ENCODE data around the gene DPCD.
"Not testable (repeated sequence)": the region's sequence is repeated elsewhere in the genome, so short reads cannot be mapped to it uniquely, and the experiment has no call there.

The DPCD gene

DNA sequence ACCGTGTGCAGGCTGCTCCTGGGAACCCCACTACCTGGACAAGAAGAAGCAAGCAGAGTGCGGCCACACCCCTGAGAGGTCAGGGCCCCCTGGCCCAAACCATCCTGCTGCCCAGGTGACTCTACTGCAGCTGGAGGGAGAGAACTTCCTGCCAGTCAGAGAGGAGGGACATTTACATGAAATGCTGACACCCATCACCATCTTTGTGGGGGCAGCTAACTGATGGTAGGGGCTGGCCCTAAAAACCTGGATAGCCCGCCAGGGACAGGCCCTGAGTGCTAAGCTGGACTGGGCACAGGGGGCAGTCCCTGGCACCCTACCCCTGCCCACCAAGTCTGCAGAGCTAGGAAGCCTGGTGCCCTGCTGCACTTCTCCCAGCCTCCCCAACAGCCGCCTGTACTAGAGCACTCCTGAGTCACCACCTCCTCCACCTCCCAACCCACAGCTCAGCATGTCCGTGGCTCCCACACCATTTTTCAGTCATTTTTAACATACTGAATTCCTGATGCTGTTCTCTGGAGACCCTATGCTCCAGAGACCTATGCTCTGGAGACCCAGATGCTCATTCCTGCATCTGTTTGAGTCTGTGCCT lies 27.5 kb downstream of the DPCD start:
- H3K27ac ChIP-seq: no peak overlapping the region
- no peak overlapping the region for H3K4me3 ChIP-seq

DNA sequence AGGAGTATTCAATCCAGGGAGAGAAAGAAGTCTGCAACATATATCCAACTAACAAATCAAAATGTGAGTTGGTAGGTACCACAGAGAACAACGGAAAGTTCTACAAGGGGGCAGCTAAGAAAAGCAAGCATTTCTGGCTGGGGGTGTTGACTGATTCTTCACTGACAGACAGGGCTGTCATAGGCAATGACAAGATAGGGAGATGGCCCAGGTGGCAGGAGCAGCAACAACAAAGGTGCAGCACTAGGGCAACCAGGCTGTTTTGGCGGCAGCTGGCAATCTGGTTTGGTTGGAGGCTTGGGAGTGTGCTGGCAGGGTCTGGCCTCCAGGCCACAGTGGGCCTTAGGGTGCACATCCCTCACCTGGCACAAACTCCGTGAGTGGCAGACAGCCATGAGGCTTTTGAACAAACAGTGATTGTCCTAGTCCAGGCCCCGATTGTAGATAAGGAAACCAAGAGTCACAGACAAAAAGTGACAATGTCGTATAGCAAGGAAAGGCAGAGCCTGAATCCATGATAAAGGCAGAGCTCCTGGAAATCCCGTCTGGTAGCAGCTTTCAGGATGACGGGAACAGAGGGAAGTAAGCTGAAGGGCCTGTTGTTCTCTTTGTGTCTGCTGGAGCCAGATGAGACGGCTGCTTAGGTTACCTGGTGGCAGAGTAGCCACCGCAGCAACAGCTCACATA lies 28.4 kb downstream of the DPCD start:
- Histone ChIP-seq H3K4me3 (no peak overlapping the region), H3K27ac (peak overlapping the region in 1 of 21 experiments; percentile 24)

DNA sequence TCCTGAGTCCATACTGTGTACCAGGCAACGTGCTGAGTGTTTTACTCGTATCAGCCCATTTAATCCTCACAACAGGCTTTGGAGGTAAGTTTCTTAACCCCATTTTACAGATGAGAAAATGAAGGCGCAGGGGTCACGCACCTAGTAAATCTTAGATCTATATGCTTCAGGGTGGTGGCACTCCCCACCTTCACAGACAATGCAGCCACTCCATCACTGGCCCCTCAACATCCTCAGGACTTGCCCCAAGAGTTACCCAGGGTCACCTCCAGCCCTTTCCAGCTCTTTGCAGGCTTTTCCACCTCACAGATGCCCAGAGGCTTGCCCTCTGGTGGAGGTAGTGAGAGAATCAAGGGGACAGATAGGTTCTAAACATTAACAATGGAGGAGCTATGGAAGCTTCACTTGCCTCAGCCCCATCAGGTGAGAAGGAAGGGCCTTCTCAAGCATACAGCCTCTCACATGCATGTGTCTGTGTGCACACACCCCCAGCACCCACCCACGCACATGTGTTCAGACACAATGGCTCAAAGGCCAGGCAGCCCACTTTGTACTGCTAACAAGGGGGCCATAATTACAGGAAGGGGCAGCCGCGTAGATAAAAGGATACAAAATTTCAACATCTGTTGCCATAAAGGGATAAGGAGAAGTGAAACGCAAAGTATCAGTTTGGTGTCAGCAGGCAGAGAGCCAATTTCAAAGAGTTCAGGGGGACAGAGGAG lies 29.1 kb downstream of the DPCD start:
- Histone ChIP-seq H3K4me3 (no peak overlapping the region), H3K27ac (peak overlapping the region in 1 of 21 experiments; percentile 7)

DNA sequence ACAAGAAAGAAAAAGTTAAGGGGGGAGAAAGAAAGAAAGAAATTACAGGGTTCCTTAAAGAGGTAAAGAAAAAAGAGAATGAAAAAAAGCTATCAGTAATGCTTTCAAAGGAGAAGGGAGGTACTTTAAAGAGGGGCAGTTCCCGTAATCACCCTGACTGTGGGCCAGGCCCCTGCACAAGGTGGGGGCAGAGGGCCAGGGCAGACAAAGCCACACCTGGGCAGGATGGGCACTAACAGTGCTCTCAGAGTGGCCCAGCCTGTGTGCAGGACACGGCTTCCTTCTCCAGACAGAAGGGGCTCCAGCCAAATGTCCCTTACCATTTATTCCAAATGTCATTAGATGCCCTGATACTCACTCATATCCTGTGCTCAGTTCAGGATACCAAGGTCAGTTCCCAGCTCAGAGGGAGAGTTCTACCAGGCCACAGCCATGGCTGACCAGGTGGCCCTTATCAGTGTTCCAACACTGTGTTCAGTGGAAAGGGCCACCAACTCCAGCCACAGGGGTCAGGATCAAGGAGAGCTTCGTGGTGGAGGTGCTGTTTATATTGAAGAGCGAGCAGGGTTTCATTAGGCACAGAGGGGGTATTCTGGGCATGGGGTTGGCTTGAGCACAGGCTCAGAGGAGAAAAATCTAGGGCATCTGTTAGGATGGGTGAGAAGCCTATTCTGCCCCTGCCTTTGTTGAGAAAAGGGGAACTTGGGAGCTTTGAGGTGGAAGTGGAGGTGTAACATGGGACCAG lies 29.9 kb downstream of the DPCD start:
- Histone ChIP-seq H3K27ac (no peak overlapping the region), H3K4me3 (no peak overlapping the region)

DNA sequence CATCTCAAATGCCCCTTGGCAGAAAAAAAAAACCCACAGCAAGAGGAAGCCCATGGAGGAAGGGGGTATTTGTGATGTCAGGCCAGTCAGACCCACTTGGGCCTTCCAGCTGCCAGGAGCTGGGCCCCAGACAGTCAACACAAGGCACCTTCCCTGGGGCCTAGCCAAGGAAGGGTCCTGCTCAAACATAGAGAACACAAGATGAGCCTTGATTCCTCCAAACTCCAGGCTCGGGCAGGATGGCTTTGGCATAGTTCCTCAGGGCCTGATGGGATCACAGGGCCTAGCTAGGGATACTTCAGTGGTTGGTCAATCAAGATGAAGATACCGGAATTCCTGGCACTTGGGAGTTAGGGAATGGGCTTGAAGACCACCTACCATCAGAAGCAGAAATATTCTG lies 30.8 kb downstream of the DPCD start:
- no peak overlapping the region for H3K4me3 ChIP-seq
- H3K27ac ChIP-seq: no peak overlapping the region

DNA sequence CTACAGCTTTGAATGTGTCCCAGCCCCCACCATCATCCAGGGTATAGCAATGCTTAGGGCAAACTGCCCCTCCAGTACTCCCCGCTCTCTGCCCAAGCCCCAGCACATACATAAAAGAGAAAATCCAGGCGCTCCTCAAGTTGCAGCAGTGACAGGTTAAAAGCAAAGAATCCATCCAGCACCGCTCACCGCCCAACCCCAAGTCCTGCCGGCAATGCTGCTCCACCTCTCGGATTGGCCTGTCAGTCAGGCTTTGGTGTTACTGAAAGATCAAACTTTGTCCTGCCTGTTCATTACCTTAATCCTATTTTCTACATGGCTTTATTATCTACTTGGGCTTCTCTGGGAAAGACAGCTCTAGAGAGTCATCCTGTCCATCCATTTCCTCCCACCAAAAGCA lies 31.9 kb downstream of the DPCD start:
- no peak overlapping the region for H3K4me3 ChIP-seq
- no peak overlapping the region for H3K27ac ChIP-seq

DNA sequence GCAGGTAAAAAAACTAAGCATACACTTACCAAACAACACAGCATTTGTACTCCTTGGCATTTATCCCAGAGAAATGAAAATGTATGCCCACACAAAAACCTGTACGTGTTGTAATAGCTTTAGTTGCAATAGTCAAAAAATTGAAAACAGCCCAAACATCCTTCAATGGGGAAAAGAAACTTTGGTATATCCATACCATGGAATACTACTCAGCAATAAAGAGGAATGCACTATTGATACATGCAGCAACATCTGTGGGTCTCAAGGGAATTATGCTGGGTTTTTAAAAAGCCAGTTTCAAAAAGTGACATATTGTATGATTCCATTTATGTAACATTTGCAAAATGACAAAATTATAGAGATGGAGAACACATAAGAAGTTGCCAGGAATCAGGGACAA lies 35.4 kb downstream of the DPCD start:
- Histone ChIP-seq H3K4me3 (no peak overlapping the region), H3K27ac (no peak overlapping the region)

DNA sequence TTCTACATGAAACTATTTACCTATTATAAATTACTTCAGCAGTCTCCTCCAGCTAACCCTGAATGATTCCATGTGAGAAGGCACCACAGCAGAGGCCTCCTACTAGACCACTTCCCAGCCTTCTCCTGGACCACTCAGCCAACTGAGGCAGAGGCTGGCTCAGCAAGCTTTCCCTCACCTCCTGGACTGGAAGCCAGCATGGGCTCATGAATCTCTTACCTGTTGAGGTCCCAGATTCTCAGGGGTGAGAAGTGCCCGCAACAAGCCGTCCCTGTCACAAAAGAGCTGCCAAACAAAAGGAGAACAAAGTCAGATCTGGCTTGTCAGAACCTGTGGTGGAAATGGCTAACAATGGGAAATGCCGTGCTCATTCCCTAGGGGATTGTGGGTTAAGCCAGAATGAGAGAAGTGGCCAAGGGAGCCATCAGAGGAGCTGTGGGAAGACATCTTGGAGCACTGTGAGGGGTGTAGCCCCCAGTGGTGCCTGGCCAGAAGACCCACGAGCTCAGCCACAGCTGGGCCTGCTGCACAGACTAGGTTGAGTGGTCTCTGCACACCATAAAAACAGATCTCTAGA lies 36.5 kb downstream of the DPCD start:
- H3K27ac ChIP-seq: peak overlapping the region in 7 of 21 experiments; percentile 12 to 51 (median 29)
- H3K4me3 ChIP-seq: no peak overlapping the region

DNA sequence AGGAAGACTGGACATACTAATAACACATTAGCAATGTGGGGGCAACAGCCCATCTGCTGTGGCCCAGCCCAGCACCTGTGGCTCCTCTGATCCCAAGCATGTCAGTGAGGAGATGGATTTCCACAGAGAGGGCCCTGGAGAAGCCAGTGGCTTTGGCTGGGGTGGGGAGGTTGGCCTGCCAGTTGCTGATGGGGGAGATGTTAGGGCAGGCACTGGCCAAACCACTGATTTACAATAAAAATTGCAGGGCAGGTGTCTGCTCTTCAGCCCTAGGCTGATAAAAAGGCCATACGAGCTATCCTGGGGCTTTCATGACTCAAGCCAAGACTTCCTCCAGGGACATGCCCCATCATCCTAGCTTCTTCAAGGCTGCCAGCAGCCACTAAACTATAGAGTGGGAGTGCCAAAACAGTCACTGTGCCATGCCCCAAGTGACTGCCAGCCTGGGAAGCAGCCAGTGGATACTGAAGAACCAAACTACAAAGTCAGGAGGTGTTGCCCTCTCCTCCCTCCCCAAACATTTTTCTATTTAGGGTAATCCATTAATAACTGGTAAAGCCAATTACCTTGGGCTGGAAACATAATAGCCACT lies 37.8 kb downstream of the DPCD start:
- peak overlapping the region in 2 of 21 experiments; percentile 15 to 51 for H3K27ac ChIP-seq
- no peak overlapping the region for H3K4me3 ChIP-seq

DNA sequence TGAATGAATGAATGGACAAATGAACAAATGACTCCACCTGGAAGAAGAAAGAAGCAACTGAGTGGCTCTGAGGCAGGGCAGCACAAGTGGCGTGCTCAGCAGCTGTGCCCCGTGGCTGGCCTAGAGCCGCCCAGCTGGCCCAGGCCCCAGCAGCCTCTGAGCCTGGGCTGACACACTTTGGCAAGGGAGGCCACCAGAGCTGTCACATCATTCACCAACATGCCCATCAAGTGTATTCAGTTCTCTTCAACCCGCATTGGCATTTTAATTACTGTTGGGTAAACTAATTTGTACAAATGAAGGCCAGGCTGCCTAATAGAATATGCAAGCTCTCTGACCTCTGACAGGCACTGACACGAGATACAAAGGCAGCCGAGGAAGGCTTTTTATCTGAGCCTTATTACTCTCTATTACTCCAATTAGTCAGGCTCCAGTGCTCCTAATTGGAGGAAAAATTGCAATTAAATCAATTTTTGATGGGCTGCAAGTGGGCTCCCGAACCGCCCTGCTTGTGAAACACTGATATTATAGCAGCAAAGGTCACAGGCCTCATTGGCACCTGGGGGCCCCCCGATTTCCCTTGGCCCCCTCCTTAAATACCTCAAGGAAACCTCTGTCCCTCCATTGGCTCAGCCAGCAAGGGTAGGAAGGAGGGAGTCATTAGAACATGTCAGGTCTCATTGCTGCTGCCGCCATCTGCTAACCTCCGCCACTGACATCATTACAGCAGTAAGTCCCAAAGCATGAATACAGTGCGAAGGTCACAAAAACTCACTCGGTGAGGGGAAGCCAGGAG lies 41.9 kb downstream of the DPCD start:
- H3K4me3 ChIP-seq: no peak overlapping the region
- H3K27ac ChIP-seq: no peak overlapping the region

DNA sequence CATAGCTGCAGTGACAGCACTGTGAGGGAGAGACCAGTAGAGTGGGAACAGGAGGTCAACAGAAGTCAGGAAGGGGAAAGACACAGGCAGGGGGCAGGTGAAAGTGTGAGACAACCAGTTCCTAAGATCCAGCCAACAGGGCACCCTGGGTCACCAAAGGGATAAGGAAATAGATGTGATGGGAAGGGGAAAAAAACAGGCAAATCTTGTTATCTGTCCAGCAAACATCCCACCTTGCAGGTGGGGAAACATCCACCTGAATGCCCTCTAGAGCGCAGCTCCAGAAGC lies 42.5 kb downstream of the DPCD start:
- Histone ChIP-seq H3K4me3 (no peak overlapping the region), H3K27ac (no peak overlapping the region)

DNA sequence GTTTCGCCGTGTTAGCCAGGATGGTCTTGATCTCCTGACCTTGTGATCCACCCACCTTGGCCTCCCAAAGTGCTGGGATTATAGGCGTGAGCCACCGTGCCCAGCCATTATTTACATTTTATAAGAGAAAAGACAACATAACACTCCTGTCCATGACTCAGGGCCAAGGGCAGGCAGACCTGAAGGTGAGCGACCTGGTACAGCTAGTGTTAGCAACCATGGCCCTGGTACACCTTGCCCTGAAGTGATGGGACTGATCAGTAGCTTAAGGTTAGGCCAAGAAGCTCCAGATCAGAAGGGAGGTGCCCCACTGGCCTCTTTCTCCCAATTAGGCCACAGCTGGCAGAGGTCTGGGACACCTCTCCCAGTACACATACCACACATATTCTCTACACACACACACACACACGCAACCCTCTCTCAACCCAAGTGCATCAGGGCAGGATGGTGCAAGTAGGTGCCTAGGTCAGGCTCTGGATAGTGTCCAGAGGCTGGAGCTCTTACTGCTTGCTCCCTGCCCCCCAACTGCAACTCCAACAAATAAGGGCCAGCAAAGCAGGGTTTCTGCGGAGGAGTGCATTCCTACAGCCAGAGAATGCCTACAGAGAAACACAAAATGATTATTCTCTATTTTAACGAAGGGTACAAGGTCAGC lies 43.8 kb downstream of the DPCD start:
- H3K4me3 ChIP-seq: no peak overlapping the region
- no peak overlapping the region for H3K27ac ChIP-seq

DNA sequence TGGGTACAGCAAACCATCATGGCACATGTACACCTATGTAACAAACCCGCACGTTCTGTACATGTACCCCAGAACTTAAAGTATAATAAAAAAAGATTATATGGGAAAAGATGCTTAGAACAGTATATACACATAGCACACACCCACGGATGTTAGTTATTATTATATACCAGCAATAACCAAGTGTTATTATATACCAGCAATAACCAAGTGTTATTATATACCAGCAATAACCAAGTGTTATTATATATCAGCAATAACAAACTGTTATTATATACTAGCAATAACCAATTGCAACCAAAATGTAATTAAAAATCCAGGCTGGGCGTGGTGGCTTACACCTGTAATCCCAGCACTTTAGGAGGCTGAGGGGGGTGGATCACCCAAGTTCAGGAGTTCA lies 45.4 kb downstream of the DPCD start:
- H3K4me3 ChIP-seq: not testable (repeated sequence)

DNA sequence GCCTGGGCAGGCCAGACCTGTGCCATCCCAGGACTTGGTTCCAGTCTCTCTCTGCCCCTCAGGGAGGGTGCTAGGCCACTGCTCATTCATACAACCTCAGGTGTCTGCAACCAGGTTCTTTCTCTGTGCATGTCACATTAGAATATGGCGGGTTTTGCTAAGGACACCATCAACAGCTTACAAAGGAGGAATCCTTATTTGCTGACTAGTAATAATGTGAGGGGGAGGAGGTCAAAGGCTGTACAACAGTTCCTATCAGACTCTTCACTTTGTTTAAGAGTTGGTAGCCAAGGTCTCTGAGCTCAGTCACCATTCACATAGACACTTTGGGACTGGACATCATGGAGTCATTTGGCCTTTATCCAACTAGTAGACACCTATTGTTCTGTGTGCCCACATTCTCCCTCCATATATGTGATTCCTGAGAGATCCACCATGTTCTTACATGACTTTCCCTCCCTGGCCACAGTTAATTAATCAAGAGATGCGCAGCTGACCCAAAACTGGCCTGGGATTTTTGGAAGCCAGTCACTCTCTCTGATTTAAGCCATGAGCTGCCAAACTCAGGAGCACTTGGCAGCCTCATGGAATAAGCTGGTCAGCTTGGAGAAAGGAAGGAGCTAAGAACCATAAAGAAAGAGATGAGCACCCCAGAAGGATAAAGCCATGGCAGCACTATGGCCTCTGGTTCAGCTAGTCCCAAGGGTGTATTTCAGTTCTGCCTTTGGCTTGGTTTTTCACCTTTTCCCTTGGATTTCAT lies 51.2 kb downstream of the DPCD start:
- Histone ChIP-seq H3K27ac (no peak overlapping the region), H3K4me3 (no peak overlapping the region)

More for the DNA sequence above, 45.4 kb downstream of the DPCD start:
- H3K27ac ChIP-seq: not testable (repeated sequence)

DNA sequence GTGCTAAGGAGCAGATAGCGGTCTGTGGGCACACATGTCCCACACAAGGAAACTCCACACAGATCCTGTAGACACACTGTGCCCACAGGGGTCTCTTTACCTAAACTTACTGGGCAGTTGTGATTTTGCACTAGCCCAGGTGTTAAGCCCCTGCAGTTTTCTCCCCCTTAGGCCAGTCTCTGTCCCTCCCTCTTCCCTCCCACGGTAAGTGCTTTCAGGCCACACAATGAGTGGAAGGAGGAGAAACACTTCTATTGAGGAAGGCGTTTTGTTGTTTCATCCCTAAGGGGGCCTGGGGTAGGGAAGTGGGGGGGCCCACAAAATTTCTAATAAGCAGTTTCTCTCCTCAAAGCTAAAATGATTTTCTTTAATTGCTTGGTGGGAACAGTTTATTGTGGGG lies 55.4 kb downstream of the DPCD start:
- H3K4me3 ChIP-seq: no peak overlapping the region
- no peak overlapping the region for H3K27ac ChIP-seq

DNA sequence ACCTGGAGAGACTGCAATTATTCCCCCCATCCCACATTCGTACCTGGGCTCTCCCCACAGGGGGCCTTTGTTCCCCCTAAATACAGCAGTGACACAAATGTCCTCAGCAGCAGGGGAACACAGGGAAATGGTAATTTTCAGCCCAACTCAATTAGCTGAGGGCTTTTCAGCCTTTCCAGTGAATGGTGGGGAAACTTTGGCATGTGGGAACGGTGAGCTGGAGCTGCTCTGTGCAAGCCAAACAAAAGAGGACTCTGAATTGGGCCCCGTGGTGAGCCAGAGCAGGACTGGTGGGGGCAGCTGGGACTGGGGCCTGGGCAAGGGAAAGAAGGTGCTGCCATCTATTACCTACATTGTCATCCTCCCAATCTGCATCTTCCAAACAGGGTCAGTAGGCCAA lies 55.9 kb downstream of the DPCD start:
- Histone ChIP-seq H3K4me3 (no peak overlapping the region), H3K27ac (no peak overlapping the region)

DNA sequence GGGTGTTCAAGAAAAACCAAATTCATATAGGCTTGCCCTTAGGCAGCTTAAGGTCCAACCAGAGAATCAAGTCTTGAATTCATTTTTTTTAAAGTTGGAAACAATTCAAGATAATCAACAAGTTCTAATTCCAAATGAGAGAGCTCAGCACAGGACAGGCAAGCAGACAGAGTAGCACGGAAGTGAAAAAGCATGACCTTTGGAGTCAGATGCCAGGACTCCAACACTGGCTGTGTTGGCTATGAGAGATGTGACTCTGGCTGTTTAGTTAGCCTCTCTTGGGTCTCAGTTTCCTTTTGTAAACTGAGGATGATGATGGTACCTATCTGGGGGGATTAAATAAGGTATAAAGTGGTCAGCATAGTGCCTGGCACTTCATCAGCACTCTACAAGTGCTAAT lies 57.5 kb downstream of the DPCD start:
- Histone ChIP-seq H3K4me3 (no peak overlapping the region), H3K27ac (no peak overlapping the region)

DNA sequence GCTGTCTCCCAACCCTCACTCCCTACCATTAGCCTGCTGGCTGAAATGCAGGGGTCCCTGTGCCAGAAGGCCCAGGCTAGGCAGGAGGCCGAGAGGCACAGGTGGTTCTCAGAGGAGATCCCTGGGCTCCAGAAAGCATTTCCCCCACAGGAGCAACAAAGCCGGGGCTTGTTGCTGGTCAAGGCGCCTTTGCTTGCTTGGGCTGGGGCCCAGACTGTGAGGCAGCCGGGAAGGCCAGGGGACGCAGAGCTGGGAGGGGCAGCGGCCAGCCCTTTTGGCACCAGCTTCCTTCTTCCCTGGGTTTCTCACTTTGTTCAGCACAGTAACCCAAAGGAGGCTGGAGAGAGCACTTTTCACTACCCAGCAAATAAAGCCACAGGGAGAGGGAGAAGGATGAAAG lies 58.2 kb downstream of the DPCD start:
- H3K4me3 ChIP-seq: no peak overlapping the region
- H3K27ac ChIP-seq: no peak overlapping the region
